ENCODE results near the gene CRELD2.

The CRELD2 gene

DNA sequence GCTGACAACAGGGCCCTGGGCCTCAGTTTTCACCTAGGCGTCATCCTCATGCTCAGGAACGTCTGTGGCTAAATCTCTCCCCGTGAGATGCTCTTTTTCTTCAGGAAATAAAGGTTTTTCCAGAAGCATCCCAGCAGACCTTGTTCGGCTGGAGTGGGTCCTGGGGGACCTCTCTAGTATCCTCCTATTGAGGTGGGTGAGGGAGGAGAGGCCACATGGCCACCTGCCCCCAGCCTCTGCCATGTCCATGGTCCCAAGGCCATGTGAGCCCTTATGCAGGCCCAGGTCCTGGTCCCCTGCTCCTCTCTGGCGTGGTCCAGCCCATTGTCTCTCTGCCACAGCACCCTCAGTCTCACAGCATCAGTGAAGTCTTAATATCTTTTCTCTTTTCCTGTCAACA, 22.2 kb upstream of the CRELD2 start:
- Histone ChIP-seq H3K36me3 (ENCODE audit: control insufficient read depth, insufficient read depth, low read length) (peaks cover 5% of the 10 kb centered on the region), H3K4me3 (replicated peaks; ENCODE audit: low read depth, low read length) (no peak overlapping the region), H3K27me3 (replicated peaks; ENCODE audit: control insufficient read depth, insufficient read depth, low read length) (no peaks in the 10 kb centered on the region)
- TF ChIP-seq CTCF (IDR thresholded peaks at IDR 0.05; ENCODE audit: insufficient read depth, low read length, poor library complexity, severe bottlenecking): no peak
- no peak for DNase-seq (ENCODE audit: extremely low read depth, insufficient read length)

DNA sequence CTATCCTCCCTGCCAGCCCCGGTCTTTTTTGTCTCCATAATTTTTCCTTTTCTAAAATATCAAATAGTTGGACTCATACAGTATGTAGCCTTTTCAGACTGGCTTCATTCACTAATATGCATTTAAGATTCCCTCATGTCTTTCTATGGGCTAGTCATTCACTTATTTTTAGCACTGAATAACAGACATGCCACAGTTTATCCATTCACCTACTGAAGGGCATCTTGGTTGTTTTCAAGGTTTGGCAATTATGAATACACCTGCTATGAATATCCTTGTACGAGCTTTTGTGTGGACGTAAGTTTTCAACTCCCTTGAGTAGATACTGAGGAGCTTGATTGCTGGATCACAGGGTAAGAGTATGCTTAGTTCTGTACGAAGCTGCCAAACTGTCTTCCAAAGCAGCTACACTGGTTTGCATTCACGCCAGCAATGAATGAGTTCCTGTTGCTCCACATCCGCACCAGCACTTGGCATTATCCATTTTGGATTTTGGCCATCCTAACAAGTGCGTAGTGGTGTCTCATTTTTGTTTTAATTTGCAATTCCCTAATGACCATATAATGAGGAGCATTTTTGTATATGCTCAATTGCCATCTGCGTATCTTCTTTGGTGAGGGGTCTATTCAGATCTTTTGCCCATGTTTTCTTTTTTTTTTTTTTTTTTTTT, 21.3 kb upstream of the CRELD2 start:
- Histone ChIP-seq H3K27me3 (replicated peaks; ENCODE audit: control insufficient read depth, insufficient read depth, low read length) (no peaks in the 10 kb centered on the region), H3K36me3 (ENCODE audit: control insufficient read depth, insufficient read depth, low read length) (peaks cover 11% of the 10 kb centered on the region), H3K4me3 (replicated peaks; ENCODE audit: low read depth, low read length) (no peak overlapping the region)
- no peak for TF ChIP-seq CTCF (IDR thresholded peaks at IDR 0.05; ENCODE audit: insufficient read depth, low read length, poor library complexity, severe bottlenecking)
- DNase-seq (ENCODE audit: extremely low read depth, insufficient read length): no peak

DNA sequence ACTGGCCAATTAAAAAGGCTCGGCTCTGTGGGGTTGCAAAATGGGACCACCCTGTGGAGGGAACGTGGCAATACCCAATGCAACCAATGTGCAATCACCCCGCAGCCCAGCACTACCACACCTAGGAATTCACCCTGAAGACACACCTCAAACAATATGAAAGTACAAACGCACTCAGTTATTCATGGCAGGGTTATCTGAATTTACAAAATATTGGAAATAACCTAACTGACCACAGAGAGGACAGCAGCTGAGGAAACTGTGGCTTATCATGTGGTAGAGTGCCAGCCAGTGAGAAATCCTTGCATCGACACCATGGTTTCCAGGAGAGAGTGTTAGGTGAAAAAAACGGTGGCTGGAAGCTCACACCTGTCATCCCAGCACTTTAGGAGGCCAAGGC, 18.9 kb upstream of the CRELD2 start:
- Histone ChIP-seq H3K27me3 (replicated peaks; ENCODE audit: control insufficient read depth, insufficient read depth, low read length) (no peaks in the 10 kb centered on the region), H3K4me3 (replicated peaks; ENCODE audit: low read depth, low read length) (no peak overlapping the region), H3K36me3 (ENCODE audit: control insufficient read depth, insufficient read depth, low read length) (peaks cover 12% of the 10 kb centered on the region)
- no peak for TF ChIP-seq CTCF (IDR thresholded peaks at IDR 0.05; ENCODE audit: insufficient read depth, low read length, poor library complexity, severe bottlenecking)
- no peak for DNase-seq (ENCODE audit: extremely low read depth, insufficient read length)

GRCh38 chr22:49900441-49901230, 17.8 kb upstream of the CRELD2 start:
- H3K36me3 ChIP-seq (ENCODE audit: control insufficient read depth, insufficient read depth, low read length): peaks cover 14% of the 10 kb centered on the region
- no peak for TF ChIP-seq CTCF (IDR thresholded peaks at IDR 0.05; ENCODE audit: insufficient read depth, low read length, poor library complexity, severe bottlenecking)
- no peak overlapping the region for H3K4me3 ChIP-seq (replicated peaks; ENCODE audit: low read depth, low read length)
- H3K27me3 ChIP-seq (replicated peaks; ENCODE audit: control insufficient read depth, insufficient read depth, low read length): no peaks in the 10 kb centered on the region
- no peak for DNase-seq (ENCODE audit: extremely low read depth, insufficient read length)

DNA sequence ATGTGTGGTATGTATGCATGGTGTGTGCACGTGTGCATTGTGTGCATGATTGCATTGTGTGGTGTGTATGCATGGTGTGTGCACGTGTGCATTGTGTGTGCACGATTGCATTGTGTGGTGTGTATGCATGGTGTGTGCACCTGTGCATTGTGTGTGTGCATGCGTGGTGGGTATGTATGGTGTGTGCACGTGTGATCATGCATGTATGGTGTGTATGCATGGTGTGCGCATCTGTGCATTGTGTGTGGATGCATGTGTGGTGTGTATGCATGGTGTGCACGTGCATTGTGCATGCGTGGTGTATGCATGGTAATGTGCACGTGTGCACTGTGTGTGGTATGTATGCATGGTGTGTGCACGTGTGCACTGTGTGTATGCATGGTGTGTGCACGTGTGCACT, 17.0 kb upstream of the CRELD2 start:
- no peak for TF ChIP-seq CTCF (IDR thresholded peaks at IDR 0.05; ENCODE audit: insufficient read depth, low read length, poor library complexity, severe bottlenecking)

More for the DNA sequence above, 17.0 kb upstream of the CRELD2 start:
- Histone ChIP-seq H3K36me3 (ENCODE audit: control insufficient read depth, insufficient read depth, low read length) (peaks cover 15% of the 10 kb centered on the region), H3K27me3 (replicated peaks; ENCODE audit: control insufficient read depth, insufficient read depth, low read length) (no peaks in the 10 kb centered on the region), H3K4me3 (replicated peaks; ENCODE audit: low read depth, low read length) (no peak overlapping the region)
- DNase-seq (ENCODE audit: extremely low read depth, insufficient read length): no peak

Data from GM06990 (cell line).